HEK293T (cell line): ENCODE measurements around the gene NINJ2.

Source experiments
- CTCF ChIA-PET: fragments of 350-600 bp; formaldehyde crosslinking; extraction: SDS; loops from one replicate; lab custom pipeline; 2021; ENCODE audit warnings: antibody characterized with exemption, inconsistent platforms; lab: Yijun Ruan, JAX
- POLR2A ChIA-PET: fragments of 350-600 bp; formaldehyde crosslinking; extraction: SDS; loops from one replicate; lab custom pipeline; 2020; ENCODE audit warnings: antibody characterized with exemption, inconsistent platforms; lab: Yijun Ruan, JAX
- DNase-seq: peaks from one replicate; pipeline ENCODE4 v3.0.0; 2012; ENCODE audit warnings: mixed read lengths; ENCODE audit errors: extremely low spot score
- ARNT ChIP-seq: fragments of 450-650 bp; IDR thresholded peaks from 2 replicates; pipeline ENCODE4 v1.6.1; 2017; ENCODE audit warnings: mild to moderate bottlenecking
- BHLHE40 ChIP-seq: fragments of 450-650 bp; IDR thresholded peaks from 2 replicates; pipeline ENCODE4 v1.6.1; 2016; ENCODE audit warnings: mild to moderate bottlenecking, moderate library complexity, borderline replicate concordance
- CTBP1 ChIP-seq: fragments of 450-650 bp; IDR thresholded peaks from 2 replicates; pipeline ENCODE4 v1.6.1; 2016; ENCODE audit warnings: borderline replicate concordance
- ELF4 ChIP-seq: fragments of 450-650 bp; IDR thresholded peaks from 2 replicates; pipeline ENCODE4 v1.6.1; 2017; ENCODE audit warnings: antibody characterized with exemption
- FOXA1 ChIP-seq: fragments of 450-650 bp; IDR thresholded peaks from 2 replicates; pipeline ENCODE4 v1.6.1; 2016; ENCODE audit warnings: mild to moderate bottlenecking
- FOXK2 ChIP-seq: fragments of 450-650 bp; IDR thresholded peaks from 2 replicates; pipeline ENCODE4 v1.6.1; 2016; ENCODE audit warnings: mild to moderate bottlenecking
- FOXM1 ChIP-seq: fragments of 450-650 bp; IDR thresholded peaks from 2 replicates; pipeline ENCODE4 v1.6.1; 2017; ENCODE audit warnings: mild to moderate bottlenecking, borderline replicate concordance
- HDGF ChIP-seq: fragments of 450-650 bp; IDR thresholded peaks from 2 replicates; pipeline ENCODE4 v1.6.1; 2017; ENCODE audit warnings: antibody characterized with exemption, borderline replicate concordance
- L3MBTL2 ChIP-seq: fragments of 450-650 bp; conservative IDR thresholded peaks from 2 replicates; pipeline ENCODE4 v1.6.1; 2016; ENCODE audit warnings: mild to moderate bottlenecking
- LEF1 ChIP-seq: fragments of 450-650 bp; IDR thresholded peaks from 2 replicates; pipeline ENCODE4 v1.6.1; 2017; ENCODE audit warnings: mild to moderate bottlenecking, borderline replicate concordance
- NFRKB ChIP-seq: fragments of 450-650 bp; IDR thresholded peaks from 2 replicates; pipeline ENCODE4 v1.6.1; 2016; ENCODE audit warnings: mild to moderate bottlenecking, moderate library complexity
- PKNOX1 ChIP-seq: fragments of 450-650 bp; IDR thresholded peaks from 2 replicates; pipeline ENCODE4 v1.6.1; 2016
- SP1 ChIP-seq: fragments of 450-650 bp; IDR thresholded peaks from 2 replicates; pipeline ENCODE4 v1.6.1; 2017
- SUZ12 ChIP-seq: fragments of 450-650 bp; IDR thresholded peaks from 2 replicates; pipeline ENCODE4 v1.6.1; 2016; ENCODE audit warnings: mild to moderate bottlenecking
- TARDBP ChIP-seq: fragments of 450-650 bp; IDR thresholded peaks from 2 replicates; pipeline ENCODE4 v1.6.1; 2016
- ZNF384 ChIP-seq: fragments of 450-650 bp; IDR thresholded peaks from 2 replicates; pipeline ENCODE4 v1.6.1; 2016

NINJ2 gene

GRCh38 chr12:692274-692673 lies 29.0 kb upstream of the NINJ2 start:
- no peak for DNase-seq
- ChIA-PET POLR2A (no interaction called here), CTCF (interaction anchor here (0.7 kb wide), 1 partner anchor 16 kb away, joined by 3 read pairs; no protein-coding TSS in a partner anchor)
- no peak for TF ChIP-seq BHLHE40
- TF ChIP-seq FOXM1 = no peak
- TF ChIP-seq LEF1 = no peak
- no peak for TF ChIP-seq SUZ12
- no peak for TF ChIP-seq HDGF
- TF ChIP-seq FOXK2 = no peak
- no peak for TF ChIP-seq PKNOX1

GRCh38 chr12:690466-690865 lies 27.2 kb upstream of the NINJ2 start:
- CTCF ChIA-PET = no interaction called here
- TF ChIP-seq L3MBTL2 (no peak), HDGF (no peak), LEF1 (no peak), TARDBP (no peak), SUZ12 (no peak), PKNOX1 (no peak), ARNT (no peak), FOXM1 (no peak), SP1 (no peak), BHLHE40 (no peak), FOXA1 (no peak), ELF4 (no peak), FOXK2 (no peak), ZNF384 (no peak), NFRKB (no peak)
- no peak for DNase-seq
- POLR2A ChIA-PET = interaction anchor here (1.1 kb wide), 1 partner anchor 62 kb away, joined by 4 read pairs; the partner anchor contains the start of gene WNK1

- POLR2A ChIA-PET = no interaction called here
- no peak for DNase-seq
- CTCF ChIA-PET = interaction anchor here (0.6 kb wide), 1 partner anchor 129 kb away, joined by 4 read pairs; no protein-coding TSS in a partner anchor
- TF ChIP-seq CTBP1 (no peak), FOXA1 (no peak), FOXK2 (no peak), ELF4 (no peak), ZNF384 (no peak), PKNOX1 (no peak), FOXM1 (no peak), L3MBTL2 (no peak), TARDBP (no peak), ARNT (no peak)
These were observed 22.1 kb upstream of the NINJ2 start for GRCh38 chr12:685388-685787.

- no peak for DNase-seq
- ChIA-PET CTCF (no interaction called here), POLR2A (no interaction called here)
- TF ChIP-seq ELF4 = no peak
- TF ChIP-seq ARNT = no peak
- no peak for TF ChIP-seq HDGF
- no peak for TF ChIP-seq CTBP1
- TF ChIP-seq PKNOX1 = no peak
- TF ChIP-seq L3MBTL2 = no peak
- no peak for TF ChIP-seq SUZ12
These were observed 21.2 kb upstream of the NINJ2 start for GRCh38 chr12:684416-684815.

- CTCF ChIA-PET = no interaction called here
- TF ChIP-seq FOXM1 = no peak
- TF ChIP-seq PKNOX1 = no peak
- no peak for TF ChIP-seq LEF1
- TF ChIP-seq ZNF384 = no peak
- TF ChIP-seq SUZ12 = no peak
- no peak for TF ChIP-seq SP1
- TF ChIP-seq ELF4 = no peak
- no peak for TF ChIP-seq CTBP1
- no peak for TF ChIP-seq BHLHE40
- TF ChIP-seq ARNT = no peak
- TF ChIP-seq HDGF = no peak
- TF ChIP-seq FOXK2 = no peak
- TF ChIP-seq NFRKB = no peak
- no peak for TF ChIP-seq L3MBTL2
- TF ChIP-seq TARDBP = no peak
- no peak for TF ChIP-seq FOXA1
- no peak for DNase-seq
- POLR2A ChIA-PET = no interaction called here
These were observed 18.5 kb upstream of the NINJ2 start for GRCh38 chr12:681568-682256.
